HUES6 (cell line): ENCODE measurements around the gene COL8A1.
"Not testable (repeated sequence)": the region's sequence is repeated elsewhere in the genome, so short reads cannot be mapped to it uniquely, and the experiment has no call there.

Experiments
- H3K27ac ChIP-seq: 2 replicates; pipeline ENCODE4 v1.7.0; 2013; ENCODE audit warnings: low read depth, mild to moderate bottlenecking, low read length, inconsistent platforms
- H3K27me3 ChIP-seq: 2 replicates; pipeline ENCODE4 v1.6.1; 2013; ENCODE audit warnings: low read length; ENCODE audit not compliant: control insufficient read depth, insufficient read depth
- H3K36me3 ChIP-seq: 2 replicates; pipeline ENCODE4 v1.6.1; 2013; ENCODE audit warnings: low read length; ENCODE audit not compliant: control insufficient read depth, insufficient read depth
- H3K4me1 ChIP-seq: 2 replicates; pipeline ENCODE4 v1.6.1; 2013; ENCODE audit warnings: low read length; ENCODE audit not compliant: control insufficient read depth, insufficient read depth
- H3K4me3 ChIP-seq: 2 replicates; pipeline ENCODE4 v1.5.1; 2013; ENCODE audit warnings: low read depth, low read length
- H3K9ac ChIP-seq: one replicate; pipeline ENCODE4 v1.6.1; 2013; ENCODE audit warnings: mild to moderate bottlenecking, low read length
- H3K9me3 ChIP-seq: 2 replicates; pipeline ENCODE4 v1.6.1; 2013; ENCODE audit warnings: low read depth, low read length; ENCODE audit not compliant: control insufficient read depth, insufficient read depth

Gene COL8A1

GRCh38 chr3:99833617-99834205 is 195.3 kb downstream of the COL8A1 start:
- Histone ChIP-seq H3K9me3 (no peaks in the 10 kb centered on the region), H3K27ac (no peak overlapping the region), H3K36me3 (no peaks in the 10 kb centered on the region), H3K27me3 (no peaks in the 10 kb centered on the region), H3K4me1 (0 out of 2 replicates have a peak, but pooled peaks cover 2% of the 10 kb centered on the region), H3K4me3 (no peak overlapping the region), H3K9ac (no peak overlapping the region)

GRCh38 chr3:99834211-99834957 is 196.0 kb downstream of the COL8A1 start:
- Histone ChIP-seq H3K36me3 (no peaks in the 10 kb centered on the region), H3K4me1 (0 out of 2 replicates have a peak, but pooled peaks cover 2% of the 10 kb centered on the region), H3K9me3 (no peaks in the 10 kb centered on the region), H3K27ac (no peak overlapping the region), H3K27me3 (no peaks in the 10 kb centered on the region), H3K4me3 (no peak overlapping the region), H3K9ac (no peak overlapping the region)

DNA sequence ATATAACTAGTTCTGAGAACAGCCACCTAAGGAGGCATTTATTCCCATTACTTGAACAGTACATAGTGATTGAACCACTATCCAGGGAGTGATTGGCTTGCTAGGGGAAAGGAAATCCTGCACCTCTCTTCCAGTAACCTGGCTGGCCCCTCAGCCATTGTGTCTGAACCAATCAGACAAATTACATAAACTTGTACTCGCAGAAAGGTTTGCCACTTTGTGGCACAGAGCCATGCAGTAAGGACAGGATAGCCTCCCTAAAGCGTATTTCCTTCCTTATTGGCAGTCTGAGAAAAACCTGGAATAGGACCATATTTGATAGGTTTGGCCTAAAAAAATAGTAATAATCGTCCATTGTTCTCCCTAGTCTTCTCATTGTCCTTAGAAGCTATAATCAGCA is 198.3 kb downstream of the COL8A1 start:
- H3K4me3 ChIP-seq = no peak overlapping the region
- H3K36me3 ChIP-seq = no peaks in the 10 kb centered on the region
- H3K27me3 ChIP-seq = no peaks in the 10 kb centered on the region
- H3K9ac ChIP-seq = no peak overlapping the region
- H3K4me1 ChIP-seq = 0 out of 2 replicates have a peak, but pooled peaks cover 2% of the 10 kb centered on the region
- H3K27ac ChIP-seq = no peak overlapping the region
- H3K9me3 ChIP-seq = no peaks in the 10 kb centered on the region

DNA sequence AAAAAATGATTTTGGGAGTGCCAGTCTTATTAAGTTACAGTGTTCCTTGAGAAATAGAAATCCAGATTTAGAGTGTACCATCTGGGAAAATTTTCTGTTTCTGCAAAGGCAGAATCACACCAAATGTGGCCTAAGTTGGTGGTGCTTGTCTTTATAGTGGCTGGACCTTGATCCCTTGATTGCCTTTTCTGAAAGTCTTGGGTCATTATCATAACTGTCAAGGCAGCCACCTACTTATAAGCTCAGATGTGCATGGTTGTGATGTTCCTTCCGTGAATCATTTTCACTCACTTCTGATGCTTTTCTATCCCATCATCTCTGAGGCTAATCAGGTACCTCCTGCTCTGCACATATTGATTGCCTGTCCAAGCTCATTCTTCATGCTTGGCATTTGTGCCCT is 199.3 kb downstream of the COL8A1 start:
- Histone ChIP-seq H3K4me3 (no peak overlapping the region), H3K27me3 (no peaks in the 10 kb centered on the region), H3K9ac (no peak overlapping the region), H3K27ac (no peak overlapping the region), H3K9me3 (no peaks in the 10 kb centered on the region), H3K4me1 (no peaks in the 10 kb centered on the region), H3K36me3 (no peaks in the 10 kb centered on the region)

GRCh38 chr3:99838755-99839154 is 200.4 kb downstream of the COL8A1 start:
- Histone ChIP-seq H3K27ac (no peak overlapping the region), H3K27me3 (no peaks in the 10 kb centered on the region), H3K4me3 (no peak overlapping the region)

GRCh38 chr3:99839613-99840012 is 201.2 kb downstream of the COL8A1 start:
- Histone ChIP-seq H3K9ac (no peak overlapping the region), H3K36me3 (no peaks in the 10 kb centered on the region), H3K9me3 (no peaks in the 10 kb centered on the region), H3K4me3 (no peak overlapping the region), H3K27me3 (no peaks in the 10 kb centered on the region), H3K4me1 (peaks cover 9% of the 10 kb centered on the region), H3K27ac (no peak overlapping the region)

More at GRCh38 chr3:99838755-99839154, 200.4 kb downstream of the COL8A1 start:
- no peaks in the 10 kb centered on the region for H3K36me3 ChIP-seq
- H3K4me1 ChIP-seq = peaks cover 8% of the 10 kb centered on the region
- no peaks in the 10 kb centered on the region for H3K9me3 ChIP-seq
- H3K9ac ChIP-seq = no peak overlapping the region

- not testable (repeated sequence) for H3K4me3 ChIP-seq
Observed at GRCh38 chr3:99841949-99842348, 203.6 kb downstream of the COL8A1 start.

DNA sequence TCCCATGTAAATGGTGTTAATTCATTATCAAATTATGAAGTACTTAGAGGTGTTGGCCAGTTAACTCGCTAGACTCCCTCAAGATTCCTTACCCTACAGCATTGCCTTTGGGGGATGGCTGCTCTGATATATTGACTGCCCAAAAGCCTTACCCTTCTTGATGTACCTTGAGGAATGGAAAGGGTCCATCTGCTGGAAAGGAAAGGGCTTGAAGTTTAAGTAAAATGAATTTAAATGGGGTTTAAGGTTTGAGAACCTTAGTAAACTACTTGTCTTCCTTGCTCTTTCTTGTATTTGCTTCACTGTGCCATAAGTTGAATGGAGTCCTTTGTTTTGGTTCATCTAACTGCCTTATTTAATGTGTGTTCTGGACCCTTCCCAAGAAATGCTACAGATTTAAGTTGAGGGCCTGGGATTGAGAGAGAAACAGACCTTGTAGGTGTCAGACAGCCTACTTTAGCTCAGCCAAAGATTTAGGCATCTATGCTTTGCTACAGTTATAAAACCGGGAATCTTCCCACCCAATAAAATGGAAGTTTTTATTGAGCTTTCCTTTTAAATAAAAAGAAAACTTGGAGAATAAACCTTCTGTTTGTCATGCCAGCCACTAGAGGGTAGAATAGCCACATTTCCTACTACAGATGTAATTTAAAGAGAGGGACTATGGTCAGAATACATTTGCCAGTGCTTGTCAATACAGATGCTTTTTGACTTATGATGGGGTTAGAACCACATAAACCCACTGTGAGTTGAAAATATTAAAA is 204.6 kb downstream of the COL8A1 start:
- H3K27ac ChIP-seq = no peak overlapping the region
- no peaks in the 10 kb centered on the region for H3K36me3 ChIP-seq

More at GRCh38 chr3:99841949-99842348, 203.6 kb downstream of the COL8A1 start:
- not testable (repeated sequence) for H3K36me3 ChIP-seq, H3K9ac ChIP-seq, H3K9me3 ChIP-seq, H3K27ac ChIP-seq, H3K27me3 ChIP-seq
- H3K4me1 ChIP-seq = peaks cover 16% of the 10 kb centered on the region

DNA sequence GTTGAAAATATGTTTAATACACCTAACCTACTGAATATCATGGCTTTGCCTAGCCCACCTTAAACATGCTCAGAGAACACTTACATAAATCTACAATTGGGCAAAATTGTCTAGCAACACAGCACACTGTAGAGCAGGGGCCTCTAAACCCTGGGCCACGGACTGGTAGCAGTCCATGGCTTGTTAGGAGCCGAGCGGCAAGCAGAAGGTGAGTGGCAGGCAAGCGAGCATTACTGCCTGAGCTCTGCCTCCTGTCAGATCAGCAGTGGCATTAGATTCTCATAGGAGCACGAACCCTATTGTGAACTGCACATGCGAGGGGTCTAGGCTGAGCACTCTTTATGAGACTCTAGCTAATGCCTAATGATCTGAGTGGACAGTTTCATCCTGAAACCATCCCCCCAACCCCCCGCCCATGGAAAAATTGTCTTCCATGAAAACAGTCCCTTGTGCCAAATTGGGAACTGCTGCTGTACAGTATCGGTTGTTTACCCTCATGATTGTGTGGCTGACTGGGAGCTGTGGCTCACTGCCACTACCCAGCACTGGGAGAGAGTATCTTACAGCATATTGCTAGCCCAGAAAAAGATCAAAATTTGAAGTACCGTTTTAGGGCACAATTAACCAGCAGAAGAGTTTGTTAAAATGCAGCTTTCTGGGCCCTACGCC is 205.3 kb downstream of the COL8A1 start:
- H3K9me3 ChIP-seq = no peaks in the 10 kb centered on the region
- no peak overlapping the region for H3K4me3 ChIP-seq
- H3K27me3 ChIP-seq = no peaks in the 10 kb centered on the region
- no peak overlapping the region for H3K9ac ChIP-seq
- H3K4me1 ChIP-seq = peaks cover 16% of the 10 kb centered on the region
- H3K27ac ChIP-seq = no peak overlapping the region
- no peaks in the 10 kb centered on the region for H3K36me3 ChIP-seq

More for the DNA sequence above, 204.6 kb downstream of the COL8A1 start:
- Histone ChIP-seq H3K9me3 (no peaks in the 10 kb centered on the region), H3K4me3 (no peak overlapping the region), H3K27me3 (no peaks in the 10 kb centered on the region), H3K4me1 (peaks cover 16% of the 10 kb centered on the region), H3K9ac (no peak overlapping the region)

DNA sequence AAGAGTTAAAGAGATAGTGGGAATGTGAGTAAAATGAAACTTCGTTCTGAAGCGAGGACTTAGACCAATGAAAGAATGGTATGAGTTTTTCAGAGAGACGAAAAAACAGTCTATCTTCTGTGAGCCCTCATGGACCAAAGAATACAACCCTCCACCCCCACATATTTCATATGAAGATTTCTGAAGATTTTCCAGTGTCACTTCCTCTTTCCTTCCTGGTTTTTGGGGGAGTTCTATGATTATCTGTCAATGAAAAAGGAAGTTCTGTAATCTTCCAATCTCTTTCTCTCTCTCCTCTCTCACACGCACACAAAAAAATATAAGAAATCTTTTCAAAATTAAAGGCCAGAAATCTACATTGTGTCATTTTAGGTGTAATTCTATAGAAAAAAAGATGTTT is 206.9 kb downstream of the COL8A1 start:
- Histone ChIP-seq H3K27ac (no peak overlapping the region), H3K27me3 (no peaks in the 10 kb centered on the region), H3K9ac (no peak overlapping the region), H3K36me3 (no peaks in the 10 kb centered on the region), H3K4me1 (peaks cover 16% of the 10 kb centered on the region), H3K4me3 (no peak overlapping the region), H3K9me3 (no peaks in the 10 kb centered on the region)
